GM19455 (cell line): ENCODE results near the gene CCDC82.

Source experiments
- ATAC-seq: cut with Tn5 transposase; IDR thresholded peaks from one replicate; pipeline ENCODE4 v1.9.1; 2021; ENCODE audit not compliant: unreplicated experiment

CCDC82 gene

GRCh38 chr11:96307776-96308140 lies 82.0 kb downstream of the CCDC82 start:
- ATAC-seq = no peak

DNA sequence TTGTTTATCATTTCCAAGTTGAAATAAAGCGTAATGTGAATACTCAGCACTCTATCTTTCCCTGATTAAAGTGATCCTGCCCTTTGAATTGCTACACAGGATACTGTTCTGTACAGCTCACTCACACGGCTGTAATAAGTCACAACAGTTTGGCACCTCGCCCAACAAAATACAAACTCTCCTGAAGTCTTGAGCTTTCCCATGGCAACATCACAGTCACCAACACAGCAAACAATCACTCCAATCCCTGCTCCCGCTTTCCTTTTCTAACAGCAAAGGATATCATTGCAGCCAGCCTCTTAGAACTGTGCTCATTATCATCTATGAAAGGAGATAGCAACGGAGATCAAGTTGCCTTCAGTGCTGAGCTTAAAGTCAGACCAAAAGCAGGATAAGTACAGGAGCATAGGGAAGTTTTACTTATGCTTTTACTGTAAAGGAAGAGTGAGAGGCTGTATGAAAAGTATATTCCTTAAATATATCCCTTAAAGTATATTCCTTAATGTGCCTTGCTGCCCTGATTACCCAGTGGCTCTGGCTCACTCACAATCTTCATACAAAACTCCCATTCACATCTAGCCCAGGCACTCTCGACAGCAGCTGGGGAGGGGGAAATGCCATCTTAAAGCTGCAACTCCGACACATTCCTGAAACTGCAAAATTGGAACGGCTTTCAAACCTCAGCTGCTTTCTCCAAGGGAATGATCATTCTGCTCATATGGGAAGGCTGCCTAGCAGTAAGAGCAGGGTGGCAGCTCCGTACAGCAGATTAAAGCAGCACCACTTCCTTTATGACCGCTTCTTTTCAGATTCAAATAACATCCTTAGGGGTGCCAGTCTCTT lies 82.6 kb downstream of the CCDC82 start:
- ATAC-seq = no peak

DNA sequence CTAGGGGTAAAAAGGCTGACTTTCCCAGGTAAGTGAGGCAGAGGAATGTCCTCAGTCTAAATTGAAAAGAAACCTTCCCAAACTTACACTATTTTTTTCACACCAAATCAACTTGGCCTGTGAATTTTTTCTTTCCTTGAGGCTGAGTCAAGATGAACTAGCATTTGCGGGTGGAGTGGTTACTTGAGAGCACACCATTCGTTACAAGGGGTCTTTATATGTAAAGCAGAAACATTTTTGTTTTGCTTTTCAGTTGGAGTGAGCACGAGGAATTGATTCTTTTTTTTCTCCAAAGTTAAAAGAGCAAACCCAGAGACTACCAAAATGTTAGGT lies 83.1 kb downstream of the CCDC82 start:
- no peak for ATAC-seq

DNA sequence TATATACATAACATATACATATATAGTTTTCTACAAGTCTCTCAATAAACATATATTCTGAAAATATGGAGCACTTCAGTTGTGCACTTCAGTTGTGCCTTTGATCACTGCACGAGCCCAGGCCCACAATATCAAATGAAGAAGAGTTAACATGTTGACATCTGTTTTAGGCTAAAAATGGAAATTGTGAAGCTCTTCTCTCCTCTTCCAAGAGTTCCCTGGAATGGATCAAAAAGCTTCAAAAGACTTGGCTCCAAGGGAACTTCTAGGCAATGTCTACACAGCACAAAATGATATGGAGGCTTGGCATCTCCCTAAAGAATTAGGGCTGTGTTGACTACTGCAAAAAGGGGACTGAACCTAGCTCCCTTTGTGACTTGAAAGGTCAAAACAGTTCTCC lies 83.6 kb downstream of the CCDC82 start:
- no peak for ATAC-seq

DNA sequence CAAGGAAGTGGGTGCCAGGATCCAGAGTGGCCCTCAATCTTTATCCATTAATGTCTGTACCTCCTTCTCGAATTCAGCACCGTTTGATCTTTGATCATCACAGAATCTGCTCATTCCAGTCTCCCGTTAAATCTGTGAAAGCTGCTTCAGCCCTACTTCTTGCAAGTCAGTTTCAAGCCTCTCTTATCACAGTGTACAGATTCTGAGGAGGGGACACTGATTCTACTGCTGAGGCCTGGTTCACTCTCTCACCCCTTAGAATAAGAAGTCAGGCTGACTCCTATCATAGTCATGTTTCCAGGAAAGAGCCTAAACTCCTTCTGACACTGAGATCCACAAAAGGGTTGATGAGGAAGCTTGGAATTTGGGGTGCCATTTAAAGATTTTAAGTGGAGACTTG lies 85.7 kb downstream of the CCDC82 start:
- no peak for ATAC-seq

- no peak for ATAC-seq
Measured at GRCh38 chr11:96303064-96303463, 86.6 kb downstream of the CCDC82 start.
